Fibroblast of pulmonary artery (primary cell): Measurements from ENCODE around the gene GHITM.
"Not testable (repeated sequence)": the region's sequence is repeated elsewhere in the genome, so short reads cannot be mapped to it uniquely, and the experiment has no call there.

Experiments used
- DNase-seq: peaks from one replicate; pipeline ENCODE4 v3.0.0-alpha.2; 2010; ENCODE audit warnings: low read depth
- H3K4me3 ChIP-seq: replicated peaks from 2 replicates; pipeline ENCODE4 v1.5.1; 2011; ENCODE audit warnings: low read depth, mild to moderate bottlenecking, control low read depth, low read length, moderate library complexity
- CTCF ChIP-seq: IDR thresholded peaks from 2 replicates; pipeline ENCODE4 v1.5.1; 2011; ENCODE audit warnings: mild to moderate bottlenecking, control low read depth, low read length, inconsistent platforms; ENCODE audit errors: missing control alignments

Gene GHITM

GRCh38 chr10:84135836-84136235 is 3.5 kb upstream of the GHITM start:
- no peak for TF ChIP-seq CTCF
- no peak for DNase-seq
- no peak overlapping the region for H3K4me3 ChIP-seq

GRCh38 chr10:84137811-84138210 is 1.5 kb upstream of the GHITM start:
- H3K4me3 ChIP-seq, result no peak overlapping the region
- TF ChIP-seq CTCF, result no peak
- no peak for DNase-seq

- no peak for DNase-seq
- TF ChIP-seq CTCF, result no peak
- peak overlapping the region; percentile 98 for H3K4me3 ChIP-seq
Observed at GRCh38 chr10:84138478-84139125, 707 bp upstream of the GHITM start.

DNA sequence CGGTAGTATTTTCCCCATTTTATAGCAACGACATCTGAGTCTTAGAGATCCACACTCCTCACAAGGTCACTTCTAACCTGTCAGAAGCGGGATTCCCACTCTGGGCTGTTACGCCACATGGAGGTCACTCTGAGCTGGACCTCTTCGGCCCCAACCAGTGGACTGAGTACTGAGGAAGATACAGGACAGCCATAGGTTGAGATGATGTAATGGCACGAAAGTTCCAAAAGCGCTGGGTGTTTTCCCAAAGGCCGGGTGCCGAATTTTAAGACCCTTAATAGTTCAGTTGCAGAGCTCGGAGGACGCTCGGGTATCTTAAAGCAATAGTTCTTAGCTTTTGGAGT is 699 bp downstream of the GHITM start:
- TF ChIP-seq CTCF, result no peak
- peak; percentile 38 for DNase-seq
- peak overlapping the region; percentile 98 for H3K4me3 ChIP-seq

DNA sequence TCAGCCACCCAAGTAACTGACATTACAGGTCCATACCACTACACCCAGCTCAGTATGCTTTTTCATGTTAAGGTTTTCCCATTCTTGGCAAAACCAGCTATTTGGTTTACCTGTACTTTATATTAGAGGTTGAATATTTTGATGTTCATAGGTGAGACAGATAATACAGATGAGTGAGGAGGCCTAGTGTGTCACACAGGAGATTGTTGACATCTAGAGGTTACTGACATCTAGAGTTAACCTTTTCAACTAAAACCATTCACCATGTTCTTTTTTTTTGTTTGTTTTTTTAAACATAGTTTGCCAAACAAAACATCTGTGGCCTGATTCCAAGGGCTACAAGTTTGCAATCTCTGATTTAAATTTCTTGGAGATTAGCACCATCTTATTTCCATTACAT is 8.0 kb downstream of the GHITM start:
- no peak for TF ChIP-seq CTCF
- no peak overlapping the region for H3K4me3 ChIP-seq
- no peak for DNase-seq

- DNase-seq, result peak; percentile 67
- peak; percentile 77 for TF ChIP-seq CTCF
- not testable (repeated sequence) for H3K4me3 ChIP-seq
Observed at GRCh38 chr10:84148006-84148597, 8.8 kb downstream of the GHITM start.

- no peak for TF ChIP-seq CTCF
- no peak for DNase-seq
- H3K4me3 ChIP-seq, result no peak overlapping the region
Observed at GRCh38 chr10:84149854-84150253, 10.5 kb downstream of the GHITM start.
